GM20431 (cell line): ENCODE measurements around the gene RELL2.
"Not testable (repeated sequence)": the region's sequence is repeated elsewhere in the genome, so short reads cannot be mapped to it uniquely, and the experiment has no call there.

Experiments used
- in situ Hi-C: fragments of 300-500 bp; cut with MseI, MboI; formaldehyde crosslinking; loops from one replicate; pipeline ENCODE4 v1.15.0; 2020; ENCODE audit warnings: low sequenced_read_pairs; ENCODE audit not compliant: unreplicated experiment

RELL2 gene, protein sequence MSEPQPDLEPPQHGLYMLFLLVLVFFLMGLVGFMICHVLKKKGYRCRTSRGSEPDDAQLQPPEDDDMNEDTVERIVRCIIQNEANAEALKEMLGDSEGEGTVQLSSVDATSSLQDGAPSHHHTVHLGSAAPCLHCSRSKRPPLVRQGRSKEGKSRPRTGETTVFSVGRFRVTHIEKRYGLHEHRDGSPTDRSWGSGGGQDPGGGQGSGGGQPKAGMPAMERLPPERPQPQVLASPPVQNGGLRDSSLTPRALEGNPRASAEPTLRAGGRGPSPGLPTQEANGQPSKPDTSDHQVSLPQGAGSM

GRCh38 chr5:141636413-141637122, at the start of gene RELL2, which contains the start of gene HDAC3:
RELL2 (plus strand) TSS chr5:141636997; CDS start chr5:141638226, 1,229 bp downstream.
HDAC3 (minus strand) TSS chr5:141636849; CDS start chr5:141636790, 59 bp downstream.
- in situ Hi-C loops: loop anchor here (10.0 kb wide), 1 partner anchor 52 kb away; no protein-coding TSS in a partner anchor

DNA sequence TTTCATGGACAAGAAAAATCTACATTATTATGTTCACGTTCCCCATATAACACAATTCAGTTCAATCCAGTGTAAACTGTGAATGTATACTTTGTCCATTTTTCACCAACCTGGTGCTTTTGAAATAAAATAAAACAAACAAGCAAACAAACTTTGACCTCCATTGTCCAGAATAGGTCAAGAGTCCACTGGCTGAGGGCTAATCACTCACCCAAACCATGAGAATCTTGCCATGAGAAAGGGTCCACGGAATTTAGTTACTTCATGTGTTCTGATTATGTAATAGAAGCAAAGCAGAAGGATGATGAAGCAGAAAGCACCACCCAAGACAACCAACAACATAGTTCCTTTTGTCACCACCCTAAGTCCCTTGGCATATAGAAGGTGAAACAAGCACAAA, 46.7 kb upstream of the RELL2 start:
- in situ Hi-C loops: no loop called here

DNA sequence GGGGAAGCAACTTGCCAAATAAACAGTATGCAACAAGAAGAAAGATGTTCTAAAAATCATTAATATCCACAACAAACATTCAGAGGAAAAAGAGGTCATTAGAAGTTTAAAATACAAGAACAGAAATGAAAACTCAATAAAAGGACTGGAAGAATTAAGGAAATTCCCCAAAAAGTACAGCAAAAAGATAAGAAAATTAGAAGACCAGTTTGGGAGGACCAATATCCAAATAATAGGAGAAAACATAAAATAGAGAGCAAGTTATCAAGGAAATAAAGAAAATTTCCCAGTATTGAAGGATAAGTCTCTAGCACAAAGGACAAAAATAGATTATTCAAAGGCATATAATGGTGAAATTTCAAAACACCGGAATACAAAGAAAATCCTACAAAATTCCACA, 39.9 kb upstream of the RELL2 start:
- in situ Hi-C loops: no loop called here

DNA sequence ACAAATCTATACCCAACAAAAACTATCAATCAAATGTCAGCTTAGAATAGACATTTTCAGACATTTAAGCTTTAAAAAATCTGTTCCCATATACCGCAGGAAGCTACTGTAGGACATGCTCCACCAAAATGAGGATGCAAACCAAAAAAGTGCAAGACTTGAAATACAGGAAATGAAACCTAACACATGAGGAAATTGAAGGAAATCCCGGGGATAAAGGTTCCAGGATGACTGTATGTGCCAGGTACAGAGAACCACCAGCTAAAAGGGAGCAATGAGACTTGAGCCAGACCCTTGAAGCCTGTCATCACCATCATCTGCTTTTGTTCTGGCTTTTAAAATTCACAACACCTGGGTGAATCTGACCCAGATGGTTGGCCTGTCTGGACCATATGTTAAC, 39.4 kb upstream of the RELL2 start:
- in situ Hi-C loops: no loop called here

DNA sequence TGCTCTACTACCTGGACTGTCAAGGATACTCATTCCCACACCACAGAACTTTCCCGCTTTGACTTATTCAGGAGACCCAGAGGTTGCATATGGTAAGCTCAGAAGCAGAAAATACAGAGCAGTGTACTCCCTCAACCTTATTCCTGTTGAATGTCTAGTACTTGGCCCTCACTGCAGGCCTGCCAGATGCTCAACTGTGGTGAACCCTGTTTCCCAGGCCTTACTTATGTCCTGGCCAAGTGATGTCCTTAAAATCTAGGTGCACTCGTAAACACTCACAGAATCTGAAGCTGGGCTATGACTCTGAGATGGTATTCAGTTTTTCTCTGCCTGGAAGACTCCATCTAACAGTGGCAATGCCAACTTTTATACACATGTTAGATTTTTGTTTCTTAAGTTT, 39.0 kb upstream of the RELL2 start:
- in situ Hi-C loops: no loop called here

- in situ Hi-C loops: no loop called here
Observed at GRCh38 chr5:141598391-141599345, 38.1 kb upstream of the RELL2 start.

- in situ Hi-C loops: no loop called here
Observed at GRCh38 chr5:141602606-141603005, 34.2 kb upstream of the RELL2 start.

DNA sequence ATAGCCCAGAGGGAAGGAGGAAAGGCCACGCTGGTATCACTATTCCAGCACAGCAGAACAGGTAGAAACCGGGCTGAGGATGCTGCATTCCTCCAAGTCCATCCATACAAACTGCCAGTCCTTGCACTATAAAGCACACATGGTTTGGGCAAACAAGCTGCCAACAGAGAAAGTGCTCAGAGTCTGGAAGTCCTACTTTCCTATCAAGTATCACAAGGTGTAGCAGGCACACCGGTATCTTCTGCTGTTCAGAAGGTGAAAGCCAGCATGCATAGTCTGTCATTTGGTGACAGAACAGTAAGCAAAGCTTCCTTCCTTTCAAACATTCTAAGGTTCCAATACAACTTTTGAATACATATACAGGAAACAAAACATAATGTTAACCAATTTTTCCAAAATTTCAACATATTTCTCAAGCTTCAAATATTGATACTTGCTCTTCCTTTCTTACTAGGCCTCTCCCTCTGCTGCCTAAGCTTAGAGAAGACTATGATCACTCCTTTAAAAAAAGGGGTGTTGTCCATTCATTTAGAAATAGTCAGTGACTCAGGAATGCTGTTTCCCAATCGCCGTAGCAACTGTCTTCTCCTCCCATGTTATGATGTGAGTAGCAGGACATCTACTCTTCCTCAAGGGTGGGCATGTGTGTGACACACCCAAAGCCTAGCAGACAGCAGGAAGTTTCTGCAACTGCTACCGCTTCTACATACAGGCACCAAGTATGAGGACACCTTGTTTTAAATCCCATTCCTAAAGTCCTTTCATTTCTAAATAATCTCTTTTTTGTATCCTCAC, 32.7 kb upstream of the RELL2 start:
- in situ Hi-C loops: no loop called here

DNA sequence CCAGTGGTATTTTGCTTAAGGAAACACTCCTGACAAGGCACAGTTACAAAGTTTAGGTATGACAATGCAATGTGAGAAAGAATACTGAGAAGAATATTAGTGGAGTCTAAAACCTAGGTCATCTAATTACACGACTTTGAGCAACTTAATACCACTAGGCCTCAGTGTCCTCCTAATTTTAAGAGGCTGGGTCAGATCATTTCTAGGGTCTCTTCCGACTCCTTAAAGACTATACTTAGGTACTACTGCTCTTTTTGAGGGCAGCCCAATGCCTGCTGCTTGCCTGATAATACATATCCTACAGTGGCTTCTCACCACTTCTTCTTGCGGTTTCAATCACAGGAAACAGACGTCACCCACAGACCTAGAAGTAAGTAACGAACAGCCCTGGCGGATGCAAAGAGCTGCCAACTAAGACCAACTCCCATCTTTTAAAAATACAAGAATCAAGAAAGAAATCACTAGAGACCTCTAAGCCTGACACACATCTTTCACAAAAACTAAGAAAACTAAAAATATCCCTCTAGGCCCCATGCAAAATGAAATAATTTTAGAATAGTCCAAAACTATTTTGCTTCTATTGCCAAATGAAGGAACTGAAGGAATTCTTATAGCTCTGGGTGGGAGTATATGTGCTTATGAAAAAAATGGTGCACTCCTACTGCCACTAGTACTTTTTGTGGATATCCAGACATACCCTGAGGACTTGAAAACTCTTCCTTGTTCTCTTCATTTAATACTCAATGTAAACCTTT, 31.1 kb upstream of the RELL2 start:
- in situ Hi-C loops: no loop called here

DNA sequence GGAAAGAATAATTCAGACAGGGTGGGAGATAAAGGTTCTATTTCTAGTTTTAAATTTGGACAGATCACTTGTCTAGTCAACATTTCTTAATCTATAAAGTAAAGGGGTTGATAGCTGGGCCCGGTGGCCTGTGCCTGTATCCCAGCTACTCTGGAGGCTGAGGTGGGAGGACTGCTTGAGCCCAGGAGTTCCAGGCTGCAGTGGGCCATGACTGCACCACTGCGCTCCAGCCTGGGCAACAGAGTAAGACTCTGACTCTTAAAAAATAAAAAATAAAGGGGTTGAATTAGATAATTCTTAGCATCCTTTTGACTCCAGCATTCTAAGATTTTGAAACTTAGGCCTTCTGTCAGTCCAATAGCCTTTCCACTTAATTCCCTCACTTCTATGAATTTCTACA, 28.8 kb upstream of the RELL2 start:
- in situ Hi-C loops: no loop called here

DNA sequence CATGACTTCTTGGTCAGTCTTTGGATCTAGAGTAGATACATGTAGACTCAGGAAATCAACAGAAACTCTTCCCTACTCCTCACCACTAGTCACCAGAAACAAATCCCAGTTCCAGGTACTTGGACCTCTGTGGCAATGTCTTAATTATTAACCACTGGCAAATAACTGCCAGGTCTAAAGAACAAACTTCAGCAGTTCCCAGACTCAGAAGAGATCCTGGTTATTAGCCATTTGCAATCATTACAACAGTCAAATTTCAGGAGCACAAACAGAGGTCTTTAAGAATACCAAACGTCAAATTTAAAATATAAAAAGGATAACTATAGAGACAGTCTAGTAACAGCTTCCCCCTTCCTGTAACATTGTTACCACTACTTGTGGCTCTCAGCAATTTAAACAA, 28.2 kb upstream of the RELL2 start:
- in situ Hi-C loops: no loop called here

DNA sequence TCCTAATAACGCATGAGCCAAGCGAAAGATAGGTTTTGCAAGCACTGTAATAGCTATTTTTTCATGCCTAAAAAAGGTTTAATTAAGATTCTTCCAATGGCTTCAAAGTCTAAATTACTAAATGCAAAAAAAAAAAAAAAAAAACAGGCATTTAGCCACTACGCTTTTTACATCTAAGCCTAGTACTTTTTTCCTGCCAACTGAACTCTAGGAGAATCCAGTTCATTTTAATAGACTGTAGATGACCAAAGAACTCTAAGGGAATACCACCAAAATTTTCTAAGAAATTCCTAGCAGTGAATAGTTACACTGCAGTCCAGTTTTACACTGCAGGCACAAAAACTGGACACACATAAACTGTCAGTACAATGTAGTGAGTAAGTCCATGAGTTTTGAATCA, 27.8 kb upstream of the RELL2 start:
- in situ Hi-C loops: no loop called here

- in situ Hi-C loops: not testable (repeated sequence)
Observed at GRCh38 chr5:141609921-141610320, 26.9 kb upstream of the RELL2 start.

DNA sequence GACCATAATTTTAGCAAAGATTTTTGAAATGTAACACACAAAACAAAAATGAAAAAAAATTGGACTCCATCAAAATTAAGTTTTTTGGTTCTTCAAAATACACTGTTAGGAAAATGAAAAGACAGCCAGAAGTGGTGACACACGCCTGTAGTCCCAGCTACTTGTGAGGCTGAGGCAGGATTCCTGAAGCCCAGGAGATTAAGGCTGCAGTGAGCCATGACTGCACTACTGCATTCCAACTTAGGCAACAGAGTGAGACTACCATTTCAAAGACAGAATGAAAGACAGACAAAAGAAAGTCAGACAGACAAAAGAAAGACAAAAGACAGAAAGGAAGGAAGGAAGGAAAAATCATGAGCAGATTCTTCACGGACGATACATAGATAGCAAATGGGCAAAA, 25.5 kb upstream of the RELL2 start:
- in situ Hi-C loops: no loop called here

DNA sequence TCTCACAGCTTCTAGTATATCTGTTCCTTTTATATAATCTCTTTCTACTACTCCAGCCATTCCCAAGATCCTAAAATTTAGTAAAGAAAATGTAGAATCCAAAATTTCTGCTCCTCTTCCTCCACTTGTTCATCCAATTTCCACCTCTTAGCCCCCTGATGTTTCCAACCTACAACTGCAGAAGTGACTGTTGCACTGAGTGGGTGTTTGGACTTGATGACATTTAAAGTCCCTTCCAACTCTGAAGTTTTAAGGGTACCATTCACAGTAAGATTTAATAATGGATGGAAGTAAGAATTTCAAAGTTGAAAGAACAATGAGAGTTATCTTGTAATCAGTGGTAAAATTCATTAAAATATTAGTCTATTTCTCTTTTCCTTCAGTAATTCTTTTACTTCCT, 23.5 kb upstream of the RELL2 start:
- in situ Hi-C loops: no loop called here

DNA sequence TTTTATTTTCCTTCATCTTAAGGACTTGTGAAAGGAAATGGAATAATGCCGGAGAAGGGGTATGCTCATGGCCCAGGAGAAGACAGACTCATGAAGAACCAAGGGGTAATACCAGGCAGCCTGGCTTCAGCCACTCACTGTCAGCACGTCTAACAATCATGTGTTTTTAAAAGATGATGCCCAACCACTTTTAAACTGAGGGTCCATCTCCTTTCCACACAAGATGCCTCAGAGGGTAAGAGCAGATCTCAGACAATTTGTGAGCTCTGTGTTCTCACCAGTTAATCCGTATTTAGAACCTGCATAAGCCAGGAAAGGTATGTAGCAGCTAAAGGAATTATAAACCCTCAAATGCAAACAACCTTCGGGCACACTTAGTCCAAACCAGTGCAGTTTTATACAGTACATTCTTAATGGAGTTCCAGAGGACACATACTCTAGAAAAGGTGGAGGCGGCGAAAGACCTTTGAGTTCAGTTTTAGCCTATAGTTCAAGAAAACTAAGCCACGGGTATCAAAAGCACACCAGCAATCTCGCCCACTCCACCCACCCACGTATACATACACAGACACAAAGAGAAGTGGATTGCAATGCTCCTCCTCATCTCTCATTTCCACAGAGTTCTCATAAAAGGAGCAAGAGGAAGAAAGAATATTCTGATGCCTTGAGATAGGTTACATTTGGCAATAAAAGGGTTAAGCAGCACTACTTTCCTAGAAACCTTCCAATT, 20.6 kb upstream of the RELL2 start:
- in situ Hi-C loops: no loop called here

DNA sequence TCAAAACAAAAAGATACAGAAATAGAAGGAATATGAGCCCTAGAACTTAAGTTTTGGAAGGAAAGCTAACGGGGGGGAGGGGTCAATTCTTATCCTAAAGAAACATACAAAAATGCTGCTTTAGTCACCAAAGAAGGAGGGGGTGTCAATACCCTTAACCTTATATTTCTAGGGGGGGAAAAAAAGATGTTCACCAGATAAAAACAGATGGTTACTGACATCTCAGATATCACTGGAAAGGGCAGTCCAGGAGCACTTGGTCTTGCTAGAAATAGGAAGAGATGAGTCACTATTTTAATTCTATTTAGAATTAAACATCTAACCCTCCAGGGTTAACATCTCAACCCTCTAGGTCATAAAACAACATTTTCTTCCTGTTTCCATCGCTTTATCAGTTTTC, 19.7 kb upstream of the RELL2 start:
- in situ Hi-C loops: no loop called here

- in situ Hi-C loops: no loop called here
Observed at GRCh38 chr5:141617682-141618029, 19.1 kb upstream of the RELL2 start.
